WTC11 (cell line): ENCODE results near the gene PAPOLA. TPM values are rescaled to one million over a fixed set of nuclear protein-coding genes. Genes with fewer than 3 reads are reported as not detected.

Source experiments
- ATAC-seq: fragments of 200-7000 bp; cut with Tn5 transposase; 2 replicates; pipeline ENCODE4 v1.10.0; 2021; ENCODE audit warnings: mild to moderate bottlenecking, moderate library complexity
- CTCF ChIA-PET: fragments of 300-600 bp; sonication (Branson Sonifier 250); formaldehyde crosslinking; loops from one replicate; lab custom pipeline; 2021; ENCODE audit warnings: antibody characterized with exemption; lab: Charles Lee
- POLR2A ChIA-PET: fragments of 350-600 bp; sonication (Branson Sonifier 250); formaldehyde crosslinking; loops from one replicate; lab custom pipeline; 2021; ENCODE audit warnings: antibody characterized with exemption; lab: Charles Lee
- DNase-seq: peaks from one replicate; pipeline ENCODE4 v3.0.0; 2021; ENCODE audit warnings: low spot score
- H3K27ac Mint-ChIP-seq: 2 replicates; pipeline ENCODE4 v1.8.0; 2021; ENCODE audit warnings: mixed read lengths
- H3K27me3 Mint-ChIP-seq: 2 replicates; pipeline ENCODE4 v1.8.0; 2021; ENCODE audit warnings: low read depth, mild to moderate bottlenecking, moderate library complexity, mixed read lengths
- H3K36me3 Mint-ChIP-seq: 2 replicates; pipeline ENCODE4 v1.8.0; 2021; ENCODE audit warnings: mixed read lengths
- H3K4me1 Mint-ChIP-seq: 2 replicates; pipeline ENCODE4 v1.8.0; 2022; ENCODE audit warnings: mixed read lengths
- H3K4me3 Mint-ChIP-seq: 2 replicates; pipeline ENCODE4 v1.8.0; 2021; ENCODE audit warnings: mild to moderate bottlenecking, moderate library complexity, mixed read lengths
- H3K9me3 Mint-ChIP-seq: 2 replicates; pipeline ENCODE4 v1.8.0; 2021; ENCODE audit warnings: mixed read lengths
- ATF1 ChIP-seq: sonication (generic); formaldehyde crosslinking; IDR thresholded peaks from 2 replicates; pipeline ENCODE4 v1.8.1; 2023; ENCODE audit warnings: mild to moderate bottlenecking, moderate library complexity, missing genetic modification reagents
- CBFB ChIP-seq: sonication (generic); formaldehyde crosslinking; IDR thresholded peaks from 2 replicates; pipeline ENCODE4 v1.8.1; 2022; ENCODE audit warnings: mild to moderate bottlenecking, low read depth, missing genetic modification reagents
- CTCF ChIP-seq: fragments of 200-600 bp; IDR thresholded peaks from 2 replicates; pipeline ENCODE4 v1.8.0; 2022; ENCODE audit warnings: antibody characterized with exemption
- EMX1 ChIP-seq: fragments of 250-450 bp; sonication (Bioruptor Pico); IDR thresholded peaks from 2 replicates; pipeline ENCODE4 v1.8.0; 2021; ENCODE audit warnings: mild to moderate bottlenecking
- FOXP1 ChIP-seq: sonication (generic); formaldehyde crosslinking; IDR thresholded peaks from 2 replicates; pipeline ENCODE4 v1.8.0; 2022; ENCODE audit warnings: missing genetic modification reagents, mild to moderate bottlenecking, moderate library complexity, borderline replicate concordance
- JUN ChIP-seq: sonication (generic); formaldehyde crosslinking; IDR thresholded peaks from 2 replicates; pipeline ENCODE4 v1.8.0; 2023; ENCODE audit warnings: mild to moderate bottlenecking, missing genetic modification reagents
- PREB ChIP-seq: sonication (generic); formaldehyde crosslinking; IDR thresholded peaks from 2 replicates; pipeline ENCODE4 v1.8.1; 2022; ENCODE audit warnings: mild to moderate bottlenecking, missing genetic modification reagents, moderate library complexity, borderline replicate concordance
- RORB ChIP-seq: fragments of 250-450 bp; sonication (Bioruptor Pico); IDR thresholded peaks from 2 replicates; pipeline ENCODE4 v1.9.0; 2021; ENCODE audit warnings: mild to moderate bottlenecking
- SMAD3 ChIP-seq: sonication (generic); formaldehyde crosslinking; IDR thresholded peaks from 2 replicates; pipeline ENCODE4 v1.8.0; 2022; ENCODE audit warnings: missing genetic modification reagents, mild to moderate bottlenecking, borderline replicate concordance
- ZNF263 ChIP-seq: sonication (generic); formaldehyde crosslinking; IDR thresholded peaks from 2 replicates; pipeline ENCODE4 v1.8.1; 2022; ENCODE audit warnings: low read depth, mild to moderate bottlenecking, moderate library complexity, missing genetic modification reagents
- ZSCAN18 ChIP-seq: fragments of 250-450 bp; sonication (Bioruptor Pico); IDR thresholded peaks from 2 replicates; pipeline ENCODE4 v2.1.2; 2022; ENCODE audit warnings: mild to moderate bottlenecking, moderate library complexity
- total RNA-seq: library from RNA; stranded (reverse); gene quantifications from 3 replicates; pipeline ENCODE4 v1.2.3, GENCODE V29; 2021
- TF ChIP-seq, protein P1 (sequence below): sonication (generic); formaldehyde crosslinking; IDR thresholded peaks from 2 replicates; pipeline ENCODE4 v1.8.0; 2022; ENCODE audit warnings: mild to moderate bottlenecking, missing genetic modification reagents
- TF ChIP-seq, protein P2 (sequence below): sonication (generic); formaldehyde crosslinking; IDR thresholded peaks from 2 replicates; pipeline ENCODE4 v1.8.0; 2023; ENCODE audit warnings: missing genetic modification reagents, mild to moderate bottlenecking, borderline replicate concordance
- TF ChIP-seq, protein P3 (sequence below): sonication (generic); formaldehyde crosslinking; IDR thresholded peaks from 2 replicates; pipeline ENCODE4 v1.8.1; 2023; ENCODE audit warnings: mild to moderate bottlenecking, missing genetic modification reagents, borderline replicate concordance
- TF ChIP-seq, protein P4 (sequence below): sonication (generic); formaldehyde crosslinking; conservative IDR thresholded peaks from 2 replicates; pipeline ENCODE4 v1.8.1; 2022; ENCODE audit warnings: mild to moderate bottlenecking, missing genetic modification reagents
- TF ChIP-seq, protein P5 (sequence below): fragments of 250-450 bp; sonication (Bioruptor Pico); IDR thresholded peaks from 2 replicates; pipeline ENCODE4 v1.9.0; 2021; ENCODE audit warnings: mild to moderate bottlenecking, borderline replicate concordance

PAPOLA gene
- total RNA-seq, 1 experiment from 2014 or later: 210 TPM

DNA sequence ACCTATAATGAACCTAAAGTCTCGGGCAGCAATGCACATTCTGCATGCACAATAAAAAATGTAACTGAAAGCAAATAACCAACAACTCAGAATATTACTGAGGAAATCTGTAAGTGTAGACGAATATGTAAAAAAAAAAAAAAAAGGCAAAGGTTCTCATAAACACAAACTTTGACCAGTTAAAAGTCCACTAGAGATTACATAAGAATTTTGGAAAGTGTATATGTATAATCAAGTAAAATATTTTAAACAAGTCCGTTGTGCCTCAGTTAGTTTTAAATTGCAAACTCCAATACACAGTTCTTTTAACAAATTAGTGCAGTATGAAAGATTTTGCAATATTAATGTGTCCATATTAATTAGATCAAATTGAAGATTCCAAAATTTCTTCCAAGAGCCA, 35.3 kb upstream of the PAPOLA start (continued):
- TF ChIP-seq, protein P1, sequence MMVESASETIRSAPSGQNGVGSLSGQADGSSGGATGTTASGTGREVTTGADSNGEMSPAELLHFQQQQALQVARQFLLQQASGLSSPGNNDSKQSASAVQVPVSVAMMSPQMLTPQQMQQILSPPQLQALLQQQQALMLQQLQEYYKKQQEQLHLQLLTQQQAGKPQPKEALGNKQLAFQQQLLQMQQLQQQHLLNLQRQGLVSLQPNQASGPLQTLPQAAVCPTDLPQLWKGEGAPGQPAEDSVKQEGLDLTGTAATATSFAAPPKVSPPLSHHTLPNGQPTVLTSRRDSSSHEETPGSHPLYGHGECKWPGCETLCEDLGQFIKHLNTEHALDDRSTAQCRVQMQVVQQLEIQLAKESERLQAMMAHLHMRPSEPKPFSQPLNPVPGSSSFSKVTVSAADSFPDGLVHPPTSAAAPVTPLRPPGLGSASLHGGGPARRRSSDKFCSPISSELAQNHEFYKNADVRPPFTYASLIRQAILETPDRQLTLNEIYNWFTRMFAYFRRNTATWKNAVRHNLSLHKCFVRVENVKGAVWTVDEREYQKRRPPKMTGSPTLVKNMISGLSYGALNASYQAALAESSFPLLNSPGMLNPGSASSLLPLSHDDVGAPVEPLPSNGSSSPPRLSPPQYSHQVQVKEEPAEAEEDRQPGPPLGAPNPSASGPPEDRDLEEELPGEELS (CRISPR knock-in tag): no peak
- TF ChIP-seq, all 79 proteins: peak for 0

DNA sequence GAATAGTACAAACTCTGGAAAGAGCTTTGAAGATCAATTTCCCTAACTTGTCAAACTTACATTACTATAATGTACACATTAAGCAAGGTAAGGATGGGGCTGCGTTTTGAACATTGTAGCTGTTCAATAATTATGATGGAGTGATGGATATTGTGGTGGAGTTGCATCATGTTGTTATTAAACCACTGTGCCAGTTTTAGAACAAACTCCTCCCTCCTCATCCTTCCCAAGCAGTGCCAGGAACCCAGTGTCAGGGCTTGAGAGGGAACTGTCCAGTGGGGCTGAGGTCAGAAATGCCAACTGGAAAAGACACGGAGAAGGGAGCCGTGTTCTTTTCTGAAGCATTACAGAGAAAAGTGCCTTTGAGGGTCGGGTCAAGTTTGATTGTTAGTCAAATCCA, 31.9 kb upstream of the PAPOLA start:
- DNase-seq (no peak), ATAC-seq (no peak)
- Mint-ChIP-seq H3K27me3 (no peaks in the 10 kb centered on the region), H3K27ac (no peak overlapping the region), H3K4me3 (no peak overlapping the region), H3K4me1 (no peaks in the 10 kb centered on the region), H3K36me3 (no peaks in the 10 kb centered on the region), H3K9me3 (no peaks in the 10 kb centered on the region)
- POLR2A ChIA-PET: no interaction called here
- CTCF ChIA-PET: no interaction called here
- TF ChIP-seq EMX1 (CRISPR knock-in tag) (no peak), PREB (CRISPR knock-in tag) (no peak), RORB (no peak), FOXP1 (CRISPR knock-in tag) (no peak), CBFB (CRISPR knock-in tag) (no peak), ZSCAN18 (CRISPR knock-in tag) (no peak), JUN (CRISPR knock-in tag) (no peak), ATF1 (no peak), ZNF263 (no peak), SMAD3 (no peak), CTCF (no peak)
- TF ChIP-seq, protein P2, sequence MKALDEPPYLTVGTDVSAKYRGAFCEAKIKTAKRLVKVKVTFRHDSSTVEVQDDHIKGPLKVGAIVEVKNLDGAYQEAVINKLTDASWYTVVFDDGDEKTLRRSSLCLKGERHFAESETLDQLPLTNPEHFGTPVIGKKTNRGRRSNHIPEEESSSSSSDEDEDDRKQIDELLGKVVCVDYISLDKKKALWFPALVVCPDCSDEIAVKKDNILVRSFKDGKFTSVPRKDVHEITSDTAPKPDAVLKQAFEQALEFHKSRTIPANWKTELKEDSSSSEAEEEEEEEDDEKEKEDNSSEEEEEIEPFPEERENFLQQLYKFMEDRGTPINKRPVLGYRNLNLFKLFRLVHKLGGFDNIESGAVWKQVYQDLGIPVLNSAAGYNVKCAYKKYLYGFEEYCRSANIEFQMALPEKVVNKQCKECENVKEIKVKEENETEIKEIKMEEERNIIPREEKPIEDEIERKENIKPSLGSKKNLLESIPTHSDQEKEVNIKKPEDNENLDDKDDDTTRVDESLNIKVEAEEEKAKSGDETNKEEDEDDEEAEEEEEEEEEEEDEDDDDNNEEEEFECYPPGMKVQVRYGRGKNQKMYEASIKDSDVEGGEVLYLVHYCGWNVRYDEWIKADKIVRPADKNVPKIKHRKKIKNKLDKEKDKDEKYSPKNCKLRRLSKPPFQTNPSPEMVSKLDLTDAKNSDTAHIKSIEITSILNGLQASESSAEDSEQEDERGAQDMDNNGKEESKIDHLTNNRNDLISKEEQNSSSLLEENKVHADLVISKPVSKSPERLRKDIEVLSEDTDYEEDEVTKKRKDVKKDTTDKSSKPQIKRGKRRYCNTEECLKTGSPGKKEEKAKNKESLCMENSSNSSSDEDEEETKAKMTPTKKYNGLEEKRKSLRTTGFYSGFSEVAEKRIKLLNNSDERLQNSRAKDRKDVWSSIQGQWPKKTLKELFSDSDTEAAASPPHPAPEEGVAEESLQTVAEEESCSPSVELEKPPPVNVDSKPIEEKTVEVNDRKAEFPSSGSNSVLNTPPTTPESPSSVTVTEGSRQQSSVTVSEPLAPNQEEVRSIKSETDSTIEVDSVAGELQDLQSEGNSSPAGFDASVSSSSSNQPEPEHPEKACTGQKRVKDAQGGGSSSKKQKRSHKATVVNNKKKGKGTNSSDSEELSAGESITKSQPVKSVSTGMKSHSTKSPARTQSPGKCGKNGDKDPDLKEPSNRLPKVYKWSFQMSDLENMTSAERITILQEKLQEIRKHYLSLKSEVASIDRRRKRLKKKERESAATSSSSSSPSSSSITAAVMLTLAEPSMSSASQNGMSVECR (CRISPR knock-in tag): no peak
- TF ChIP-seq, protein P3, sequence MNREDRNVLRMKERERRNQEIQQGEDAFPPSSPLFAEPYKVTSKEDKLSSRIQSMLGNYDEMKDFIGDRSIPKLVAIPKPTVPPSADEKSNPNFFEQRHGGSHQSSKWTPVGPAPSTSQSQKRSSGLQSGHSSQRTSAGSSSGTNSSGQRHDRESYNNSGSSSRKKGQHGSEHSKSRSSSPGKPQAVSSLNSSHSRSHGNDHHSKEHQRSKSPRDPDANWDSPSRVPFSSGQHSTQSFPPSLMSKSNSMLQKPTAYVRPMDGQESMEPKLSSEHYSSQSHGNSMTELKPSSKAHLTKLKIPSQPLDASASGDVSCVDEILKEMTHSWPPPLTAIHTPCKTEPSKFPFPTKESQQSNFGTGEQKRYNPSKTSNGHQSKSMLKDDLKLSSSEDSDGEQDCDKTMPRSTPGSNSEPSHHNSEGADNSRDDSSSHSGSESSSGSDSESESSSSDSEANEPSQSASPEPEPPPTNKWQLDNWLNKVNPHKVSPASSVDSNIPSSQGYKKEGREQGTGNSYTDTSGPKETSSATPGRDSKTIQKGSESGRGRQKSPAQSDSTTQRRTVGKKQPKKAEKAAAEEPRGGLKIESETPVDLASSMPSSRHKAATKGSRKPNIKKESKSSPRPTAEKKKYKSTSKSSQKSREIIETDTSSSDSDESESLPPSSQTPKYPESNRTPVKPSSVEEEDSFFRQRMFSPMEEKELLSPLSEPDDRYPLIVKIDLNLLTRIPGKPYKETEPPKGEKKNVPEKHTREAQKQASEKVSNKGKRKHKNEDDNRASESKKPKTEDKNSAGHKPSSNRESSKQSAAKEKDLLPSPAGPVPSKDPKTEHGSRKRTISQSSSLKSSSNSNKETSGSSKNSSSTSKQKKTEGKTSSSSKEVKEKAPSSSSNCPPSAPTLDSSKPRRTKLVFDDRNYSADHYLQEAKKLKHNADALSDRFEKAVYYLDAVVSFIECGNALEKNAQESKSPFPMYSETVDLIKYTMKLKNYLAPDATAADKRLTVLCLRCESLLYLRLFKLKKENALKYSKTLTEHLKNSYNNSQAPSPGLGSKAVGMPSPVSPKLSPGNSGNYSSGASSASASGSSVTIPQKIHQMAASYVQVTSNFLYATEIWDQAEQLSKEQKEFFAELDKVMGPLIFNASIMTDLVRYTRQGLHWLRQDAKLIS (CRISPR knock-in tag): no peak
- TF ChIP-seq, protein P4, sequence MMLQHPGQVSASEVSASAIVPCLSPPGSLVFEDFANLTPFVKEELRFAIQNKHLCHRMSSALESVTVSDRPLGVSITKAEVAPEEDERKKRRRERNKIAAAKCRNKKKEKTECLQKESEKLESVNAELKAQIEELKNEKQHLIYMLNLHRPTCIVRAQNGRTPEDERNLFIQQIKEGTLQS (CRISPR knock-in tag): no peak
- TF ChIP-seq, protein P5, sequence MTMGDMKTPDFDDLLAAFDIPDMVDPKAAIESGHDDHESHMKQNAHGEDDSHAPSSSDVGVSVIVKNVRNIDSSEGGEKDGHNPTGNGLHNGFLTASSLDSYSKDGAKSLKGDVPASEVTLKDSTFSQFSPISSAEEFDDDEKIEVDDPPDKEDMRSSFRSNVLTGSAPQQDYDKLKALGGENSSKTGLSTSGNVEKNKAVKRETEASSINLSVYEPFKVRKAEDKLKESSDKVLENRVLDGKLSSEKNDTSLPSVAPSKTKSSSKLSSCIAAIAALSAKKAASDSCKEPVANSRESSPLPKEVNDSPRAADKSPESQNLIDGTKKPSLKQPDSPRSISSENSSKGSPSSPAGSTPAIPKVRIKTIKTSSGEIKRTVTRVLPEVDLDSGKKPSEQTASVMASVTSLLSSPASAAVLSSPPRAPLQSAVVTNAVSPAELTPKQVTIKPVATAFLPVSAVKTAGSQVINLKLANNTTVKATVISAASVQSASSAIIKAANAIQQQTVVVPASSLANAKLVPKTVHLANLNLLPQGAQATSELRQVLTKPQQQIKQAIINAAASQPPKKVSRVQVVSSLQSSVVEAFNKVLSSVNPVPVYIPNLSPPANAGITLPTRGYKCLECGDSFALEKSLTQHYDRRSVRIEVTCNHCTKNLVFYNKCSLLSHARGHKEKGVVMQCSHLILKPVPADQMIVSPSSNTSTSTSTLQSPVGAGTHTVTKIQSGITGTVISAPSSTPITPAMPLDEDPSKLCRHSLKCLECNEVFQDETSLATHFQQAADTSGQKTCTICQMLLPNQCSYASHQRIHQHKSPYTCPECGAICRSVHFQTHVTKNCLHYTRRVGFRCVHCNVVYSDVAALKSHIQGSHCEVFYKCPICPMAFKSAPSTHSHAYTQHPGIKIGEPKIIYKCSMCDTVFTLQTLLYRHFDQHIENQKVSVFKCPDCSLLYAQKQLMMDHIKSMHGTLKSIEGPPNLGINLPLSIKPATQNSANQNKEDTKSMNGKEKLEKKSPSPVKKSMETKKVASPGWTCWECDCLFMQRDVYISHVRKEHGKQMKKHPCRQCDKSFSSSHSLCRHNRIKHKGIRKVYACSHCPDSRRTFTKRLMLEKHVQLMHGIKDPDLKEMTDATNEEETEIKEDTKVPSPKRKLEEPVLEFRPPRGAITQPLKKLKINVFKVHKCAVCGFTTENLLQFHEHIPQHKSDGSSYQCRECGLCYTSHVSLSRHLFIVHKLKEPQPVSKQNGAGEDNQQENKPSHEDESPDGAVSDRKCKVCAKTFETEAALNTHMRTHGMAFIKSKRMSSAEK: no peak
